Liver (tissue), 9 donors: Measurements from ENCODE around the gene ABHD12. TPM values are rescaled to one million over a fixed set of nuclear protein-coding genes. Genes with fewer than 3 reads are reported as not detected.

ENCODE experiments used
- DNase-seq: peaks from one replicate; pipeline ENCODE4 v3.0.0-alpha.2; 2017; ENCODE audit warnings: low spot score
- H3K27ac ChIP-seq, 2 donors: one replicate each; pipeline ENCODE4 v1.7.0; 2013; ENCODE audit warnings: inconsistent platforms in 2 of 2, low read length in 2 of 2, control low read depth in 1 of 2, low read depth in 1 of 2, mild to moderate bottlenecking in 1 of 2
- H3K27me3 ChIP-seq, 4 donors: one replicate each; pipeline versions ENCODE4 v1.6.1 to v1.7.0; 2013; ENCODE audit warnings: low read length in 3 of 4, inconsistent platforms in 1 of 4, mild to moderate bottlenecking in 1 of 4, moderate library complexity in 1 of 4; ENCODE audit not compliant: control insufficient read depth in 4 of 4, insufficient read depth in 4 of 4
- H3K36me3 ChIP-seq, 4 donors: one replicate each; pipeline versions ENCODE4 v1.6.1 to v1.7.0; 2013; ENCODE audit warnings: low read length in 3 of 4, mild to moderate bottlenecking in 3 of 4, low read depth in 1 of 4, moderate library complexity in 1 of 4; ENCODE audit not compliant: control insufficient read depth in 4 of 4, insufficient read depth in 3 of 4
- H3K4me1 ChIP-seq, 4 donors: one replicate each; pipeline versions ENCODE4 v1.6.1 to v1.7.0; 2013; ENCODE audit warnings: low read length in 3 of 4, mild to moderate bottlenecking in 3 of 4, moderate library complexity in 1 of 4; ENCODE audit not compliant: control insufficient read depth in 4 of 4, insufficient read depth in 4 of 4
- H3K4me3 ChIP-seq, 3 donors: one replicate each; pipeline versions ENCODE4 v1.6.1 to v1.7.0; 2013; ENCODE audit warnings: low read length in 3 of 3, control low read depth in 1 of 3, low read depth in 1 of 3, mild to moderate bottlenecking in 1 of 3
- H3K9ac ChIP-seq, 2 donors: one replicate each; pipeline ENCODE4 v1.7.0; 2013; ENCODE audit warnings: low read length in 2 of 2, mild to moderate bottlenecking in 2 of 2, moderate library complexity in 2 of 2, control low read depth in 1 of 2, low read depth in 1 of 2
- H3K9me3 ChIP-seq, 4 donors: one replicate each; pipeline versions ENCODE4 v1.6.1 to v1.7.0; 2013; ENCODE audit warnings: low read length in 3 of 4; ENCODE audit not compliant: control insufficient read depth in 4 of 4
- EGR1 ChIP-seq, 2 donors: IDR thresholded peaks; 2 replicates each; pipeline ENCODE4 v1.6.1; 2016 to 2018; ENCODE audit warnings: antibody characterized with exemption in 2 of 2, low read depth in 2 of 2
- FOXA1 ChIP-seq: IDR thresholded peaks from 2 replicates; pipeline ENCODE4 v1.6.1; 2016; ENCODE audit warnings: antibody characterized with exemption
- FOXA2 ChIP-seq: IDR thresholded peaks from 2 replicates; pipeline ENCODE4 v1.6.1; 2016; ENCODE audit warnings: antibody characterized with exemption
- HNF4A ChIP-seq, 2 donors: conservative IDR thresholded peaks; 2 replicates each; pipeline ENCODE4 v1.6.1; 2016; ENCODE audit warnings: antibody characterized with exemption in 2 of 2, mild to moderate bottlenecking in 2 of 2
- JUND ChIP-seq, 2 donors: IDR thresholded peaks; 2 replicates each; pipeline ENCODE4 v1.6.1; 2016; ENCODE audit warnings: antibody characterized with exemption in 2 of 2
- RAD21 ChIP-seq, 2 donors: IDR thresholded peaks; 2 replicates each; pipeline ENCODE4 v1.6.1; 2016; ENCODE audit warnings: antibody characterized with exemption in 2 of 2, mild to moderate bottlenecking in 2 of 2
- SP1 ChIP-seq: IDR thresholded peaks from 2 replicates; pipeline ENCODE4 v1.6.1; 2018; ENCODE audit warnings: antibody characterized with exemption, mild to moderate bottlenecking
- YY1 ChIP-seq: IDR thresholded peaks from 2 replicates; pipeline ENCODE4 v1.6.1; 2016; ENCODE audit warnings: antibody characterized with exemption, mild to moderate bottlenecking
- whole genome bisulfite sequencing: extraction: QIAGEN DNeasy Blood & Tissue Kit; methylation state at CpG from one replicate; pipeline ENCODE4 v1.1.7; 2013; 5-methylcytosine and 5-hydroxymethylcytosine counted together
- polyA plus RNA-seq, 2 donors: library from polyadenylated mRNA; stranded (reverse) in 1 of 2; unstranded in 1 of 2; fragments of 200-250 nt in 1 of 2; fragments of >200 nt in 1 of 2; fragmentation: Nextera tagmentation in 1 of 2; extraction: Ambion mirVana in 1 of 2; gene quantifications; one replicate each; pipeline versions ENCODE4 v1.2.1 to v1.2.3, GENCODE V29; 2013 to 2015
- total RNA-seq, 2 donors: library from RNA; depleted of rRNA; stranded (reverse); fragments of >200 nt; gene quantifications; one replicate each; pipeline ENCODE4 v1.2.3, GENCODE V29; 2014
- TF ChIP-seq, protein P1 (sequence below): IDR thresholded peaks from 2 replicates; pipeline ENCODE4 v1.6.1; 2016; ENCODE audit warnings: antibody characterized with exemption, mild to moderate bottlenecking
- TF ChIP-seq, protein P2 (sequence below): IDR thresholded peaks from 2 replicates; pipeline ENCODE4 v1.6.1; 2016; ENCODE audit warnings: antibody characterized with exemption
- TF ChIP-seq, protein P3 (sequence below): IDR thresholded peaks from 2 replicates; pipeline ENCODE4 v1.6.1; 2016; ENCODE audit warnings: antibody characterized with exemption
- TF ChIP-seq, protein P4 (sequence below): fragments of 150-350 bp; IDR thresholded peaks from 2 replicates; pipeline ENCODE4 v1.5.1; 2017; ENCODE audit warnings: improper control_type of control experiment, low read depth, low read length; ENCODE audit not compliant: missing input control
- TF ChIP-seq, protein P5 (sequence below): IDR thresholded peaks from 2 replicates; pipeline ENCODE4 v1.6.1; 2016; ENCODE audit warnings: antibody characterized with exemption
- donor health status: healthy.
- donor health status: healthy.
- donor health status: healthy.
- donor health status: healthy.
- donor health status: healthy.

ABHD12 gene
- total and polyA plus RNA-seq, 4 donors: 11.1 to 15.4 (median 12.9) TPM

DNA sequence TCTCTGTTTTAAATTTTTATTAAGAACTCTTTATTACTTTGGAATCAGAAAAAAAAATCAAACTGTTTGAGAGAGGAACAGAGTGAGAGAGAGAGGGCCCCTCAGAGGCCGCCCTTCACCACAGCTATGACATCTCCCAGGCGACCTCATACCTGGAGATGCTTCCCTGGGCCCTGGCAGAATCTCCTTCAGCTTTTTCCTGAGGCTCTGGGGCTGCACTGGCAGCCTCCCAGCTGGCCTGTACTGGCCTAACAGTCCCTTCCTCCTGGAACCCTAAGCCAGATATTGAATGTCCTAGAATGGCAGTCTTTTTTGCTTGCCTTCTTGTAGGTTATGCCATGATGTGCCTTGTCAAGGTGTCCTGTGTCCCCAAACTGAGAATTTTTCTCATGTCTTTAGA lies 13.7 kb downstream of the ABHD12 start:
- no peak overlapping the region for H3K9ac ChIP-seq
- no peak overlapping the region for H3K4me3 ChIP-seq
- H3K4me1 ChIP-seq: peaks cover 0 to 1% (median 0%) of the 10 kb centered on the region in 4 donors
- no peak for TF ChIP-seq JUND (IDR thresholded peaks at IDR 0.05)
- TF ChIP-seq, protein P1, sequence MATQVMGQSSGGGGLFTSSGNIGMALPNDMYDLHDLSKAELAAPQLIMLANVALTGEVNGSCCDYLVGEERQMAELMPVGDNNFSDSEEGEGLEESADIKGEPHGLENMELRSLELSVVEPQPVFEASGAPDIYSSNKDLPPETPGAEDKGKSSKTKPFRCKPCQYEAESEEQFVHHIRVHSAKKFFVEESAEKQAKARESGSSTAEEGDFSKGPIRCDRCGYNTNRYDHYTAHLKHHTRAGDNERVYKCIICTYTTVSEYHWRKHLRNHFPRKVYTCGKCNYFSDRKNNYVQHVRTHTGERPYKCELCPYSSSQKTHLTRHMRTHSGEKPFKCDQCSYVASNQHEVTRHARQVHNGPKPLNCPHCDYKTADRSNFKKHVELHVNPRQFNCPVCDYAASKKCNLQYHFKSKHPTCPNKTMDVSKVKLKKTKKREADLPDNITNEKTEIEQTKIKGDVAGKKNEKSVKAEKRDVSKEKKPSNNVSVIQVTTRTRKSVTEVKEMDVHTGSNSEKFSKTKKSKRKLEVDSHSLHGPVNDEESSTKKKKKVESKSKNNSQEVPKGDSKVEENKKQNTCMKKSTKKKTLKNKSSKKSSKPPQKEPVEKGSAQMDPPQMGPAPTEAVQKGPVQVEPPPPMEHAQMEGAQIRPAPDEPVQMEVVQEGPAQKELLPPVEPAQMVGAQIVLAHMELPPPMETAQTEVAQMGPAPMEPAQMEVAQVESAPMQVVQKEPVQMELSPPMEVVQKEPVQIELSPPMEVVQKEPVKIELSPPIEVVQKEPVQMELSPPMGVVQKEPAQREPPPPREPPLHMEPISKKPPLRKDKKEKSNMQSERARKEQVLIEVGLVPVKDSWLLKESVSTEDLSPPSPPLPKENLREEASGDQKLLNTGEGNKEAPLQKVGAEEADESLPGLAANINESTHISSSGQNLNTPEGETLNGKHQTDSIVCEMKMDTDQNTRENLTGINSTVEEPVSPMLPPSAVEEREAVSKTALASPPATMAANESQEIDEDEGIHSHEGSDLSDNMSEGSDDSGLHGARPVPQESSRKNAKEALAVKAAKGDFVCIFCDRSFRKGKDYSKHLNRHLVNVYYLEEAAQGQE: no peak
- no peak for TF ChIP-seq YY1
- no peak for TF ChIP-seq RAD21 (IDR thresholded peaks at IDR 0.05)
- TF ChIP-seq, protein P2, sequence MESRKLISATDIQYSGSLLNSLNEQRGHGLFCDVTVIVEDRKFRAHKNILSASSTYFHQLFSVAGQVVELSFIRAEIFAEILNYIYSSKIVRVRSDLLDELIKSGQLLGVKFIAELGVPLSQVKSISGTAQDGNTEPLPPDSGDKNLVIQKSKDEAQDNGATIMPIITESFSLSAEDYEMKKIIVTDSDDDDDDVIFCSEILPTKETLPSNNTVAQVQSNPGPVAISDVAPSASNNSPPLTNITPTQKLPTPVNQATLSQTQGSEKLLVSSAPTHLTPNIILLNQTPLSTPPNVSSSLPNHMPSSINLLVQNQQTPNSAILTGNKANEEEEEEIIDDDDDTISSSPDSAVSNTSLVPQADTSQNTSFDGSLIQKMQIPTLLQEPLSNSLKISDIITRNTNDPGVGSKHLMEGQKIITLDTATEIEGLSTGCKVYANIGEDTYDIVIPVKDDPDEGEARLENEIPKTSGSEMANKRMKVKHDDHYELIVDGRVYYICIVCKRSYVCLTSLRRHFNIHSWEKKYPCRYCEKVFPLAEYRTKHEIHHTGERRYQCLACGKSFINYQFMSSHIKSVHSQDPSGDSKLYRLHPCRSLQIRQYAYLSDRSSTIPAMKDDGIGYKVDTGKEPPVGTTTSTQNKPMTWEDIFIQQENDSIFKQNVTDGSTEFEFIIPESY: no peak
- no peak for TF ChIP-seq HNF4A (conservative IDR thresholded peaks at IDR 0.05)
- TF ChIP-seq, protein P3, sequence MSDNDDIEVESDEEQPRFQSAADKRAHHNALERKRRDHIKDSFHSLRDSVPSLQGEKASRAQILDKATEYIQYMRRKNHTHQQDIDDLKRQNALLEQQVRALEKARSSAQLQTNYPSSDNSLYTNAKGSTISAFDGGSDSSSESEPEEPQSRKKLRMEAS: no peak
- TF ChIP-seq, protein P4, sequence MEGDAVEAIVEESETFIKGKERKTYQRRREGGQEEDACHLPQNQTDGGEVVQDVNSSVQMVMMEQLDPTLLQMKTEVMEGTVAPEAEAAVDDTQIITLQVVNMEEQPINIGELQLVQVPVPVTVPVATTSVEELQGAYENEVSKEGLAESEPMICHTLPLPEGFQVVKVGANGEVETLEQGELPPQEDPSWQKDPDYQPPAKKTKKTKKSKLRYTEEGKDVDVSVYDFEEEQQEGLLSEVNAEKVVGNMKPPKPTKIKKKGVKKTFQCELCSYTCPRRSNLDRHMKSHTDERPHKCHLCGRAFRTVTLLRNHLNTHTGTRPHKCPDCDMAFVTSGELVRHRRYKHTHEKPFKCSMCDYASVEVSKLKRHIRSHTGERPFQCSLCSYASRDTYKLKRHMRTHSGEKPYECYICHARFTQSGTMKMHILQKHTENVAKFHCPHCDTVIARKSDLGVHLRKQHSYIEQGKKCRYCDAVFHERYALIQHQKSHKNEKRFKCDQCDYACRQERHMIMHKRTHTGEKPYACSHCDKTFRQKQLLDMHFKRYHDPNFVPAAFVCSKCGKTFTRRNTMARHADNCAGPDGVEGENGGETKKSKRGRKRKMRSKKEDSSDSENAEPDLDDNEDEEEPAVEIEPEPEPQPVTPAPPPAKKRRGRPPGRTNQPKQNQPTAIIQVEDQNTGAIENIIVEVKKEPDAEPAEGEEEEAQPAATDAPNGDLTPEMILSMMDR: no peak
- TF ChIP-seq, protein P5, sequence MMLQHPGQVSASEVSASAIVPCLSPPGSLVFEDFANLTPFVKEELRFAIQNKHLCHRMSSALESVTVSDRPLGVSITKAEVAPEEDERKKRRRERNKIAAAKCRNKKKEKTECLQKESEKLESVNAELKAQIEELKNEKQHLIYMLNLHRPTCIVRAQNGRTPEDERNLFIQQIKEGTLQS: no peak
- no peak for TF ChIP-seq SP1
- TF ChIP-seq EGR1 (IDR thresholded peaks at IDR 0.05; ENCODE audit: low read depth in 2 of 2): no peak
- TF ChIP-seq FOXA2: no peak
- H3K36me3 ChIP-seq: no peaks in the 10 kb centered on the region
- DNase-seq: no peak
- H3K27ac ChIP-seq: no peak overlapping the region
- no peaks in the 10 kb centered on the region for H3K27me3 ChIP-seq
- 92% methylated on average over 2 of the region's 2 CpGs for WGBS
- no peaks in the 10 kb centered on the region for H3K9me3 ChIP-seq

DNA sequence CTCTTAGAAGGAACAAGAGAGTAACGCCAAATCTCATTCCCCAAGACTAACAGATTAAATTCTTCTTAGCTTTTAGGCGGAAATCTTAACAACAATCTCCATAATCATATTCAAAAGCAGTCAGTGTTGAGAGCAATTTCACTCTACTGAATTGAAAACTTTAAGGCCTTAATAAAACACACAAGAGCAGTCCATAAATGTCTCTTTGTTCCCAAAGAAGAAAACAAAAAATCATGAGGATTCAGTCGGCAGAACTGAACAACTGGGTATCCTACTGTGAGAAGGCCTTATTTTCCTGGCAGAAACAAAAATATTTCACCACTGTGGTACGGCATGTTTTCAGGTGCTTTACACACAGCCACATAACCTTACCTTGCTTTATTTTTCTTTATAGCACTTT lies 14.4 kb downstream of the ABHD12 start:
- Histone ChIP-seq H3K4me1 (no peaks in the 10 kb centered on the region), H3K27me3 (no peaks in the 10 kb centered on the region), H3K36me3 (no peaks in the 10 kb centered on the region), H3K9ac (no peak overlapping the region), H3K27ac (no peak overlapping the region), H3K9me3 (no peaks in the 10 kb centered on the region), H3K4me3 (no peak overlapping the region)
- DNase-seq: no peak
- 98% methylated on average over 4 of the region's 4 CpGs for WGBS
- no peak for TF ChIP-seq FOXA2
- TF ChIP-seq EGR1 (IDR thresholded peaks at IDR 0.05; ENCODE audit: low read depth in 2 of 2): no peak
- TF ChIP-seq, protein P1: no peak
- TF ChIP-seq, protein P3: no peak
- TF ChIP-seq JUND (IDR thresholded peaks at IDR 0.05): no peak
- TF ChIP-seq FOXA1: no peak
- TF ChIP-seq YY1: no peak
- TF ChIP-seq SP1: no peak
